Body of pancreas (tissue), 4 donors: Measurements from ENCODE around the gene ULK4.

Experiments used
- CTCF ChIP-seq, 7 experiments: fragments of 450-650 bp in 4 of 7; fragments of 200-600 bp in 3 of 7; sonication (generic) in 3 of 7; IDR thresholded peaks; one replicate each; pipeline ENCODE4 v1.5.1; 2016 to 2019; ENCODE audit warnings: antibody characterized with exemption in 7 of 7
- POLR2A ChIP-seq, 3 donors: fragments of 450-650 bp; IDR thresholded peaks; one replicate each; pipeline ENCODE4 v1.6.1; 2016; ENCODE audit warnings: antibody characterized with exemption in 3 of 3, mild to moderate bottlenecking in 2 of 3

- TF ChIP-seq CTCF (IDR thresholded peaks at IDR 0.05) (no peak), POLR2A (IDR thresholded peaks at IDR 0.05) (no peak)
Measured at GRCh38 chr3:41334426-41334825, 627.5 kb downstream of the ULK4 start.
